OCI-LY3 (cell line): ENCODE results near the gene LIN28A.

Experiments used
- EZH2phosphoT487 ChIP-seq: fragments of 200-600 bp; shearing (Covaris generic); IDR thresholded peaks from 2 replicates; pipeline ENCODE4 v1.6.1; 2018; ENCODE audit warnings: antibody characterized with exemption, mixed run types, low read depth
- TF ChIP-seq, protein P1 (sequence below): fragments of 200-600, 300-600 bp; sonication (generic); IDR thresholded peaks from 2 replicates; pipeline ENCODE4 v1.5.1; 2014; ENCODE audit warnings: antibody characterized with exemption, low read length, low read depth

GRCh38 chr1:26429721-26430120 is 19.1 kb downstream of the LIN28A start:
- TF ChIP-seq, protein P1, sequence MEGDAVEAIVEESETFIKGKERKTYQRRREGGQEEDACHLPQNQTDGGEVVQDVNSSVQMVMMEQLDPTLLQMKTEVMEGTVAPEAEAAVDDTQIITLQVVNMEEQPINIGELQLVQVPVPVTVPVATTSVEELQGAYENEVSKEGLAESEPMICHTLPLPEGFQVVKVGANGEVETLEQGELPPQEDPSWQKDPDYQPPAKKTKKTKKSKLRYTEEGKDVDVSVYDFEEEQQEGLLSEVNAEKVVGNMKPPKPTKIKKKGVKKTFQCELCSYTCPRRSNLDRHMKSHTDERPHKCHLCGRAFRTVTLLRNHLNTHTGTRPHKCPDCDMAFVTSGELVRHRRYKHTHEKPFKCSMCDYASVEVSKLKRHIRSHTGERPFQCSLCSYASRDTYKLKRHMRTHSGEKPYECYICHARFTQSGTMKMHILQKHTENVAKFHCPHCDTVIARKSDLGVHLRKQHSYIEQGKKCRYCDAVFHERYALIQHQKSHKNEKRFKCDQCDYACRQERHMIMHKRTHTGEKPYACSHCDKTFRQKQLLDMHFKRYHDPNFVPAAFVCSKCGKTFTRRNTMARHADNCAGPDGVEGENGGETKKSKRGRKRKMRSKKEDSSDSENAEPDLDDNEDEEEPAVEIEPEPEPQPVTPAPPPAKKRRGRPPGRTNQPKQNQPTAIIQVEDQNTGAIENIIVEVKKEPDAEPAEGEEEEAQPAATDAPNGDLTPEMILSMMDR: no peak
- no peak for TF ChIP-seq EZH2phosphoT487
